Measurements from ENCODE around the gene TESK2. TPM values are rescaled to one million over a fixed set of nuclear protein-coding genes. Genes with fewer than 3 reads are reported as not detected.
A peak's percentile ranks its signal among the peaks of the same experiment; 100 is the strongest.

TESK2 gene
- total RNA-seq, 2 experiments from 2014 or later: 3.0 to 4.4 TPM

DNA sequence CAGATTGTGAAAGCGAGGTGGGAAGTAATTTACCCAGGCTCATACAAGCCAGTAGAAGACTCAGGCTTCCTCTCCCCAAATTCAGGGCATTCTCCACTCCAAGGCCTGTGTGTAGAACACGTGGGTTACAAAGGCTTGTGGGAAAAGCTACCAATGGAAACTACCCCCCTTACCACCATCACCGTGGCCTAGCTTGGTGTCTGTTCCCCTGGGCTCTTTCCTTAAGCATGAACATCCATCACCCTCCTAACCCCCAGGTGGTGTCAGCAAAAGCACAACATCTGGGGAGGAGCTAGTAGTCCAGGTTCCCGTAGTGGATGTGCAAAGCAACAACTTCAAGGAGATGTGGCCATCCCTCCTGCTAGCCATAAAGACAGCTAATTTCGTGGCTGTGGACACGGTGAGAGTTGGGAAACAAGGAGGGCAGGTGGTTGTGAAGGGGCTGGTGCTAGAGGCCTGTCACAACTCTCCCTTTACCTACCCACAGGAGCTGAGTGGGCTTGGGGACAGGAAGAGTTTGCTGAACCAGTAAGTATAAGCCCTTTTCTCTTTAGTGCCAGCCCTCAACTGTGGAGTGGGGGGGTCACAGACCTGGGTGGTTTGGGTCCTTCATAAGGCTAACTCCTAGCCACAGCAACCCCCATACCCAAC, 150.0 kb downstream of the TESK2 start:
- Mint-ChIP-seq H3K27me3 (no peaks in the 10 kb centered on the region), H3K27ac (peak overlapping the region; percentile 99), H3K9me3 (ENCODE audit: low read depth) (peaks cover 3% of the 10 kb centered on the region), H3K4me3 (peak overlapping the region; percentile 99), H3K4me1 (peaks cover 49% of the 10 kb centered on the region), H3K36me3 (peaks cover 42% of the 10 kb centered on the region)
- ATAC-seq (no peak), DNase-seq (peak; percentile 53)
- CTCF ChIA-PET: interaction anchor here (0.8 to 4.8 kb wide), 21 partner anchors 7 to 541 kb away, joined by 3 to 67 read pairs (median 6); partner anchors contain the start of genes CCDC163, HECTD3, HPDL and MMACHC

DNA sequence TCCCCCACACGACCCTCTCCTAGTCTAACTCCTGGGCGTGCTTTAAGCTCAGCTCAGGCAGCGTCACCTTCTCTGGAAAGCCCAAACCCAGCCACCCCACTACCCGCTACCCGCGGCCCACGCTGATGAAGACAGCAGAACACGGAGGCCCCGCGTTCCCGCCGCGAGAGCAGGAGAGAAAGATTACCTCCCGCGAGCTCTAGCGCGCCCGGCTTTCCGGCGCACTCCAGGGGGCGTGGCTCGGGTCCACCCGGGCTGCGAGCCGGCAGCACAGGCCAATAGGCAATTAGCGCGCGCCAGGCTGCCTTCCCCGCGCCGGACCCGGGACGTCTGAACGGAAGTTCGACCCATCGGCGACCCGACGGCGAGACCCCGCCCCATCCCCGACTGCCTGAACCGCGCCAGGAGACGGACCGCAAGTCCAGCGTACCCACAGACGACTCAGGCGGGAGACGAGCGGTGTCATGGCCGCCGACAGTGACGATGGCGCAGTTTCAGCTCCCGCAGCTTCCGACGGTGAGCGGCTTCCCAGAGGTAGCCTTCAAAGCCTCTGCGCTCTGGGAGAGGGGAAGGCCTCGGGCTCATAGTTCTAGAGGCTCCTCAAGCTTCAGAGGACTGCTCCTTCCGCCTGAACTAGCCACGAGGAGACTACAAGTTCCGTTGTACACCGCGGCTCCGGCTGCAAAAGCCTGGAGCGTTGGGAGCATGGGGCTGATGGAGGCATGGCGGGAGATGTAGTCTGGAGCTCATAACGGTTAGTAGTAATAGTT, 151.0 kb downstream of the TESK2 start, which contains the start of the genes MUTYH and TOE1:
Gene MUTYH, minus strand, starts transcription at position 652 of the 770 bp plus-strand sequence. CDS start 5,935 bp downstream, outside the sequence.
Gene TOE1, plus strand, starts transcription at position 382 of the 770 bp plus-strand sequence. Its CDS starts 83 bp downstream, at position 465.
- CTCF ChIA-PET: interaction anchor here (0.8 to 4.8 kb wide), 26 partner anchors 8 to 665 kb away, joined by 3 to 67 read pairs (median 6); partner anchors contain the start of genes ARMH1, CCDC163, HECTD3 and HPDL
- H3K4me1 Mint-ChIP-seq: peaks cover 54% of the 10 kb centered on the region
- peak within 1 kb of the TSS; percentile 99 for H3K27ac Mint-ChIP-seq
- peak; percentile 98 for DNase-seq
- peaks cover 39% of the 10 kb centered on the region for H3K36me3 Mint-ChIP-seq
- H3K9me3 Mint-ChIP-seq (ENCODE audit: low read depth): peaks cover 3% of the 10 kb centered on the region
- H3K4me3 Mint-ChIP-seq: peak within 1 kb of the TSS; percentile 99
- ATAC-seq: peak; percentile 88
- H3K27me3 Mint-ChIP-seq: no peaks in the 10 kb centered on the region

DNA sequence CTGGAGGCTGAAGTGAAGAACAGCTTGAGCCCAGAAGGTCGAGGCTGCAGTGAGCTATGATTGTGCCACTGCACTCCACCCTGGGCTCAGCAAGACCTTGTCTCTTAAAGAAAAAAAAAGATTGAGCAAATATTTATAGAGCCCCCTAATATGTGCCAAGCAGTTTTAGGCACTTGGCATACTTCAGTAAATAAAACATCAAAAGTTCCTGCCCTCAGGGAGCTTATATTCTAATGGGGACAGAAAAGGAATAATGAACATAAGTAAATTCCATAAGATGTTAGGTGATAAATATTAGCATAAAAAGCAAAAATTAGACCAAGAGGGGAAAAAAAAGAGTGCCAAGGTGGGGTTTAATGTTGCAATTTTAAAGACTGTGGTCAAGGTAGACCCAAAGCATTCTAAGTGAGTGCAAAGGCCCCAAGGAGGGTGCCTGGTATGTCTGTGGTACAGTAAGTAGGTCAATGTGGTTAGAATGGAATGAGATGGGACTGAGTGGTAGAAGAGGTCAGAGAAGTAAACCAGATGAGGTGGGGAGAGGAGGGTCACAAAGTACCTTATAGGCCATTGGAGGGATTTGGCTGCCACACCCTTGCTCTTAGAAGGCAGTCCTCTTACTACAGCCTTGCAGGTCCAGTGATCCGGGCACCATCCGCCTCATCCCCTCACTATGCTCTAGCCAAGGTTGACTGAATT, 153.2 kb downstream of the TESK2 start:
- Mint-ChIP-seq H3K4me3 (peak overlapping the region; percentile 10), H3K36me3 (peaks cover 34% of the 10 kb centered on the region), H3K27me3 (no peaks in the 10 kb centered on the region), H3K27ac (peak overlapping the region; percentile 77), H3K4me1 (peaks cover 66% of the 10 kb centered on the region), H3K9me3 (ENCODE audit: low read depth) (peaks cover 3% of the 10 kb centered on the region)
- ATAC-seq: no peak
- no peak for DNase-seq
- CTCF ChIA-PET: interaction anchor here (1.0 to 3.0 kb wide), 3 partner anchors 10 to 324 kb away, joined by 3 to 21 read pairs (median 5); no protein-coding TSS in a partner anchor

DNA sequence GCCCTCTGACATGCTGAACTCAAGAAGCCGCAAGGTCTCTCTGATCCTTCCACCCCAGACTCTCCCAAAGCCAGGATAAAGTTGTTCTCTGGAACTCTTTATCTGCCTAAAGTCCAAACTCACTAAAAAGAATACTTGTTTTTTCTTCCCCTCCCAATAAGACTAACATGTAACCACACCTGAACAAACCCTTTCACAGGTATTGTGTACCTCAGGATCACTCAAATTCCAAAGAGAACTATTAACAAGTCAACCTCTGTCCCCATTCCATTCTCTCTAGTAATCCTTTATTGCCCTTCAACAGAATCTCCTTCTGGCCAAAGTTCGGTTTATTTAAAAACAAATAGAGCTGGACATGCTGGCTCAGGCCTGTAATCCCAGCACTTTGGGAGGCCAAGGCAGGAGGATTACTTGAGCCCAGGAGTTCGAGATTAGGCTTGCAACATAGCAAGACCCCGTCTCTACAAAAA, 155.1 kb downstream of the TESK2 start:
- CTCF ChIA-PET: interaction anchor here (1.2 kb wide), 1 partner anchor 24 kb away, joined by 3 read pairs; no protein-coding TSS in a partner anchor
- no peak overlapping the region for H3K4me3 Mint-ChIP-seq
- H3K27ac Mint-ChIP-seq: no peak overlapping the region
- peaks cover 49% of the 10 kb centered on the region for H3K4me1 Mint-ChIP-seq
- peaks cover 3% of the 10 kb centered on the region for H3K9me3 Mint-ChIP-seq (ENCODE audit: low read depth)
- H3K27me3 Mint-ChIP-seq: no peaks in the 10 kb centered on the region
- ATAC-seq (no peak), DNase-seq (no peak)
- peaks cover 25% of the 10 kb centered on the region for H3K36me3 Mint-ChIP-seq

DNA sequence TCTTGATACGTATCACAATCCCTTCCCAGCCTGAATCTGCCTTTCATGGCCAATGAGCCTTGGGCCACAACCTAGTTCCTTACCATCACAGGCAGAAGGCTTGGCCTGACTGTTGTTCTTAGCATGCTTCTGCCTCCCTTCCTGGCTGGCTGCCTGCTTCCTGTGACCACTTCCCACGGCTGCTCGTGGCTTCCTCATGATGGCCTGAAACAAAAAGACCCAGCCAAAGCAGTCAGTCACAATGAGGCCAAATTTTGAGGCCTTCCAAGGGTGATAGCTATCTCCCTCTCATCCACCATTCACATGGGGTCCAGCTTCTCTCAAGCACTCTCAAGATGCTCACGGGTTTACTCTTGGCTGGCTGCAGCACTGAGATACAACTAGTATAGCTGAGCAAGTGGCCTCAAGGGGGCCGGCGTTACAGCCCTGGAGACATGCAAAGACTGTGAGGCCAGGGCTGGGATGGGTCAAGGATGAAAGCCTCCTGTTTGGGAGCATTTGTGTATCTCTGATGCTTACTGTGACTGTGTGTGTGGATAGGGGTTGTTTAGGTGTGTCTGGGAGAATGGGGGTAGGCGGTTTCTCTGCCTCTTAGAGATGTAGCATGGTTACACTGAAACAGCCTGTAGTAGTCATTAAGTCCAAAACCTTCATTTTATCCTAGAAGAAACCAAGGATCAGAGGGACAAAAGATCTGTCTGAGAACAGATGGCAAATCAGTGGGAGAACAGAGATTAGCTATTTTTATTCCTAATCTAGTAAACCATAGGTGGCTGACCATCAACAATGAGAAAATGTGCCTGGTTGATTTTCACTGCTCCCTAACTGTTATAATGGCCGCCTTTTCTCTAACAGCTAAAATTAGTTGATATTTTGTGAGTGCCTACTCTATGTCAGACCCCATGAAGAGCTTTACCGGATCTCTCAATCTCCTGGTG, 156.4 kb downstream of the TESK2 start:
- CTCF ChIA-PET: interaction anchor here (1.0 to 1.7 kb wide), 6 partner anchors 28 to 320 kb away, joined by 3 to 5 read pairs (median 4); partner anchors contain the start of genes CCDC163 and MMACHC
- Mint-ChIP-seq H3K4me3 (no peak overlapping the region), H3K27me3 (no peaks in the 10 kb centered on the region), H3K4me1 (peaks cover 45% of the 10 kb centered on the region), H3K9me3 (ENCODE audit: low read depth) (peaks cover 3% of the 10 kb centered on the region), H3K36me3 (peaks cover 25% of the 10 kb centered on the region), H3K27ac (peak overlapping the region; percentile 80)
- DNase-seq (peak; percentile 62), ATAC-seq (peak; percentile 51)

DNA sequence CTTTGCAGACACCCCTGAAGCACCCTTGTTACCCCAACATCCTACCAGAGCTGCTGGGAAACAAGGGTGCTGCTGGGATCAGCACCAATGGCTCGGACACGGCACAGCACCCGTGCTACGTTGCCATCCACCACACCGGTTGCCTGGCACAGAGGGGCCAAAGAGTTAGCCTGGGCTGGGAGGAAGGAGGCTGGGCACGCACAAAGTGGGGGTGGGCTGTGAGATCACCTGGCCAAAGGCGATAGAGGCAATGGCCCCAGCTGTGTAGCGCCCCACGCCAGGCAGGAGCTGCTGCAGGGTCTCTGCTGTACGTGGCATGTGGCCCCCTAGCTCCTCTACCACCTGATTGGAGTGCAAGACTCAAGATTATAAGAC, 158.6 kb downstream of the TESK2 start:
- Mint-ChIP-seq H3K27ac (no peak overlapping the region), H3K36me3 (peaks cover 9% of the 10 kb centered on the region), H3K4me1 (peaks cover 41% of the 10 kb centered on the region), H3K4me3 (no peak overlapping the region), H3K27me3 (no peaks in the 10 kb centered on the region), H3K9me3 (ENCODE audit: low read depth) (no peaks in the 10 kb centered on the region)
- no peak for DNase-seq
- CTCF ChIA-PET: interaction anchor here (0.6 kb wide), 1 partner anchor 147 kb away, joined by 3 read pairs; no protein-coding TSS in a partner anchor
- ATAC-seq: no peak

DNA sequence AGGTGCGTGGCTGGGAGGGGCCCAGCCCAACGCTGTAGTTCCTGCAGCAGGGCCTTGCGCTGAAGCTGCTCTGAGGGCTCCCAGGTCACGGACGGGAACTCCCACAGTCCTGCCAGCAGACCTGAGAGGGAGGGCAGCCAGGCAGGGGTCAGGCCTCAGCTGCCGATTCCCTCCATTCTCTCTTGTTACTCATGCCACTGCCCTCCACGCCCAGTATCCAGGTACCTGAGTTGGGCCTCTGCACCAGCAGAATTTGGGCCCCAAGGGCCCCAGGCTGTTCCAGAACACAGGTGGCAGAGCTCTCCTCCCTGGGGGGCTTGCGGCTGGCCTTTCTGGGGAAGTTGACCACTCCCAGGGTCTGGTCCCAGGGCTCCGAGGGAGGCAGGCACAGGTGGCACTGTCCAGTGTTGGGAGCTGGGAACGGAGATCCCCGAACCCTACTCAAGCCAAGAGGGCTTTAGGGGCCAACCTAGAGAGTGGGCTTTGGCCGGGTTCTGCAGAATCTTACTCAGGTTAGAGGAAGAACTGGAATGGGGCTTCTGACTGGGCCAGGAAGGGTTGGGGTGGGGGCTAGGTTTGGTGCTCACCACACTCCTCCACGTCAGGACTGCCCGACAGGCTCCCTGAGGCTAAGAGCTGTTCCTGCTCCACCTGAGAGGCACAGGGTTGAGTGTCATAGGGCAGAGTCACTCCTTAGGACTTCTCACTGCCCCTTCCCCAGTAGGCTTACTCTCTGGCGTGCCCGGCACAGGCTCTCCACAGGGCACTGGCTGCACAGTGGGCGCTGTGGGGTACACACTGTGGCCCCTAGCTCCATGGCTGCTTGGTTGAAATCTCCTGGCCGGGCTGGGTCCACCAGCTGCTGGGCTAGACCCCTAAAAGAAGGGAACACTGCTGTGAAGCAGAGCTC, 159.3 kb downstream of the TESK2 start:
- Mint-ChIP-seq H3K27me3 (no peaks in the 10 kb centered on the region), H3K4me1 (peaks cover 39% of the 10 kb centered on the region), H3K27ac (no peak overlapping the region), H3K36me3 (peaks cover 6% of the 10 kb centered on the region), H3K9me3 (ENCODE audit: low read depth) (no peaks in the 10 kb centered on the region), H3K4me3 (no peak overlapping the region)
- CTCF ChIA-PET: interaction anchor here (0.6 to 1.1 kb wide), 2 partner anchors 8 to 148 kb away, joined by 3 to 4 read pairs; partner anchors contain the start of genes MUTYH and TOE1
- ATAC-seq (no peak), DNase-seq (no peak)

DNA sequence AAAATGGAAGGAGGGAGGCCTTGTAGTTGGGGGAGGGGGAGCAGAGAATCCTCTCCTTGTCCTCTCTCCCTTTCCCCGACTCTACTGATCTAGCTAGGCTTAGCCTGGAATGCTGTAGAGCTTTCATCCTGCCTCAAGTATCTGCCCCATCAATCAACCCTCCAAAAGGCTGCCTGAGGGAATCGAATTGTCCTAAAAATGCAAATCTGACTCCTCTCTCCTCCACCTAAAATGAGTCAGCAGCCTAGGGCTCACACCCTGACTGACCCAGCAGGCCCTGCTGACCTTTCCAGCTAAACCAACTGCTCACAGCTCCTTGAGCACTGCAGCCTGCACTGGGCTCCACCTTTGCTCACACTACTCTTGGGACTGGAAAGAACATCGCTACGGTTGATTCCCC, 161.5 kb downstream of the TESK2 start:
- Mint-ChIP-seq H3K27me3 (no peaks in the 10 kb centered on the region), H3K36me3 (peaks cover 6% of the 10 kb centered on the region), H3K4me1 (peaks cover 34% of the 10 kb centered on the region), H3K9me3 (ENCODE audit: low read depth) (no peaks in the 10 kb centered on the region), H3K27ac (peak overlapping the region; percentile 32), H3K4me3 (peak overlapping the region; percentile 7)
- DNase-seq (no peak), ATAC-seq (no peak)
- CTCF ChIA-PET: interaction anchor here (0.5 to 5.5 kb wide), 3 partner anchors 121 to 315 kb away, joined by 3 to 36 read pairs (median 11); partner anchors contain the start of gene TESK2

DNA sequence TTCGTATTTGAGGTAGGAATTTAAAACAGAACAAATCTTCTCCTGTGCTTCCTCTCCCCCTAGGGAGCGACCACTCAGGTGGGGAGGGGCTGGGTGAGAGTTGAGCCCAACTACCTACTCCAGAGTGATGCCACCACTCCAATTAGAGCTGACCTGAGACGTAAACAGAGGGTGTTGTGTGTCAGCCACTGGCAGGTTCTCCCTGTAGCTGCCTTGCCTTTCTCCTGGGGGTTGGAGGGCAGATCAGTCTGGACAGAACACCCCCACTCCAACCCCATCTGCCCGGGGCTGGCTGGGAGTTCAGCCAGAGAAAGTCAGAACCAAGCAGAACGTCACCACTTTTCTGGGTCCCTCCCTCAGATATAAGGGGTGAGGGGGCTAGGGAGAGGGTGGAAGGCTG, 162.3 kb downstream of the TESK2 start:
- ATAC-seq (no peak), DNase-seq (no peak)
- no peaks in the 10 kb centered on the region for H3K27me3 Mint-ChIP-seq
- H3K4me1 Mint-ChIP-seq: peaks cover 26% of the 10 kb centered on the region
- peaks cover 5% of the 10 kb centered on the region for H3K36me3 Mint-ChIP-seq
- peak overlapping the region; percentile 80 for H3K4me3 Mint-ChIP-seq
- peak overlapping the region; percentile 49 for H3K27ac Mint-ChIP-seq
- no peaks in the 10 kb centered on the region for H3K9me3 Mint-ChIP-seq (ENCODE audit: low read depth)
- CTCF ChIA-PET: interaction anchor here (0.5 to 5.5 kb wide), 13 partner anchors 8 to 317 kb away, joined by 3 to 36 read pairs (median 5); partner anchors contain the start of genes MUTYH, TESK2, TOE1 and UROD

DNA sequence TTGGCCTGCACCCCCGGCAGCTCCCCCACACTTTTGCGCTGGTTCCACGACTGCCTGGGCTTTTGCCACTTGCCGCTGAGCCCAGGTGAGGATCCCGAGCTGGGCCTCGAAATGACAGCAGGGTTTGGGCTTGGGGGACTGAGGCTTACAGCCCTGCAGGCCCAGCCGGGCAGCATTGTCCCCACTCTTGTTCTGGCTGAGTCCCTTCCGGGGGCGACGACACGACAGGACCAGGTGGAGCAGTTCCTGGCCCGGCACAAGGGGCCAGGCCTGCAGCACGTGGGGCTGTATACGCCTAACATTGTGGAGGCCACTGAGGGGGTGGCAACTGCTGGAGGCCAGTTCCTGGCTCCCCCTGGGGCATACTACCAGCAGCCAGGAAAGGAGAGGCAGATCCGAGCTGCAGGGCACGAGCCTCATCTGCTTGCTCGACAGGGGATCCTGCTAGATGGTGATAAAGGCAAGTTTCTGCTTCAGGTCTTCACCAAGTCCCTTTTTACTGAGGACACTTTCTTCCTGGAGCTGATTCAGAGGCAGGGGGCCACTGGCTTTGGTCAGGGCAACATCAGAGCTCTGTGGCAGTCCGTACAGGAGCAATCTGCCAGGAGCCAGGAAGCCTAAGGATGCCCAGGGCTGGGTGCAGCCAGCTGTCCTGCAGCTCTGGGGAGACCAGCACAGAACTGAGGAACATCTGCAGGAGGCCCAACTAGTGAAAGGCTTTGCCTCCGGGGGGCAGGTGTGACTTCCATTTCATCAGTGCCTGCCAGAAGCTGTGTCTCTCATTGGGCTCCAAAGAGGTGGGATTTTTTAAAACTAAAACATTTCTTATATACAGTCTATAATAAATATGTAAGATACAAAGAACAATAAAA, 163.1 kb downstream of the TESK2 start:
- ATAC-seq (peak; percentile 18), DNase-seq (peak; percentile 53)
- H3K27me3 Mint-ChIP-seq: no peaks in the 10 kb centered on the region
- peaks cover 24% of the 10 kb centered on the region for H3K4me1 Mint-ChIP-seq
- peaks cover 5% of the 10 kb centered on the region for H3K36me3 Mint-ChIP-seq
- CTCF ChIA-PET: interaction anchor here (0.9 to 5.5 kb wide), 15 partner anchors 9 to 316 kb away, joined by 3 to 36 read pairs (median 6); partner anchors contain the start of genes MUTYH, TESK2, TOE1 and UROD
- no peaks in the 10 kb centered on the region for H3K9me3 Mint-ChIP-seq (ENCODE audit: low read depth)
- H3K4me3 Mint-ChIP-seq: peak overlapping the region; percentile 80
- peak overlapping the region; percentile 83 for H3K27ac Mint-ChIP-seq

All from activated CD8-positive, alpha-beta memory T cell treated with anti-CD3 and anti-CD28 coated beads, Interleukin-2, amount 10 ng/mL, durations not matched to agents 7 days and 5 days (primary cell).